ENCODE data around the gene ANTKMT.

The ANTKMT gene

DNA sequence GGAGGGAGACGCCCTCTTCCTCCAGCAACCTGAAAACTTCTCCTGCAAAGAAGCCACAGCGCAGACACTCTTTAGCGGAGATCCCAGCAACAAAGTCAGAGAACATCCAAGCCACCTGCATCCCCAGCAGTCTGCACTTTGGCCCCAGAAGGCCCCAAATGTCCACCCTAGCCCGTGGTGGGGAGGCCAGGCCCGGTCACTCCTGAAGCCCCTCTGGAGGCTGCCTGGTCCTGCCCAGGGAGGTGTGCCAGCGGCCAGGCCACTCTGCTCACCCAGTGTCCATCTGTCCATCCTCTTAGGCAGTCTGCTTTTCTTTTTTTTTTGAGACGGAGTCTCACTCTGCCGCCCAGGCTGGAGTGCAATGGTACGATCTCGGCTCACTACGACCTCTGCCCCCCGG is 11.4 kb downstream of the ANTKMT start:
- TF ChIP-seq FOXP2 (optimal IDR thresholded peaks at IDR 0.05; ENCODE audit: control extremely low read depth, extremely low read length, insufficient read depth) (no peak), EZH2 (IDR thresholded peaks at IDR 0.05) (no peak), POLR2AphosphoS5 (IDR thresholded peaks at IDR 0.05; ENCODE audit: borderline replicate concordance, low read depth, low read length) (no peak)
- Histone ChIP-seq H3K27ac (no peak overlapping the region), H3K9ac (ENCODE audit: insufficient read length) (no peak overlapping the region), H3K9me3 (ENCODE audit: low read depth, low read length) (no peaks in the 10 kb centered on the region), H3K4me3 (no peak overlapping the region), H3K36me3 (ENCODE audit: insufficient read depth, low read length) (no peaks in the 10 kb centered on the region; the same call in 1 of the 2 replicates)
- no peak for DNase-seq (ENCODE audit: low read depth, low spot score)

DNA sequence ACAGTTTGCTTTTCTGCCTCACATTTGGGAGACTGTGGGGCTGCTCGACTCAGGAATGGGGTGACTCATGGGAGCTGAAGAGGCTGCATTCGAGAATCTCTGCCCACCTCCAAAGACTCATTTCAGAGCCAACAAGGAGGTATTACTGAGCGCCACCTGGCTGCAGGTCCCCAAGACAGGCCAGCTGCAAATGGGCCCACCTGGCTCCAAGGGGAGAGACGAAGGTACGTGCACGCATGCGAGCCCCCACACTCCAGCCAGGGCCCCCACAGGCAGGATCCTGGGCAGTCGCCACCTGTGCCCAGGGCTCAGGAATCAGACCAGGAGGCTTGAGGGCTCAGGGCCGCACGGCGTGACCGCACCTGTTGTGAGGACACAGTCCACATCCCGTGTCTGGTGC is 12.0 kb downstream of the ANTKMT start:
- Histone ChIP-seq H3K27ac (no peak overlapping the region), H3K36me3 (ENCODE audit: insufficient read depth, low read length) (no peaks in the 10 kb centered on the region; the same call in 1 of the 2 replicates), H3K9me3 (ENCODE audit: low read depth, low read length) (no peaks in the 10 kb centered on the region), H3K9ac (ENCODE audit: insufficient read length) (no peak overlapping the region), H3K4me3 (no peak overlapping the region)
- DNase-seq (ENCODE audit: low read depth, low spot score): no peak
- TF ChIP-seq EZH2 (IDR thresholded peaks at IDR 0.05) (no peak), POLR2AphosphoS5 (IDR thresholded peaks at IDR 0.05; ENCODE audit: borderline replicate concordance, low read depth, low read length) (no peak), FOXP2 (optimal IDR thresholded peaks at IDR 0.05; ENCODE audit: control extremely low read depth, extremely low read length, insufficient read depth) (no peak)

GRCh38 chr16:733382-734207 is 12.6 kb downstream of the ANTKMT start:
- no peak overlapping the region for H3K9ac ChIP-seq (ENCODE audit: insufficient read length)
- H3K27ac ChIP-seq: no peak overlapping the region
- no peaks in the 10 kb centered on the region; the same call in 1 of the 2 replicates for H3K36me3 ChIP-seq (ENCODE audit: insufficient read depth, low read length)

GRCh38 chr16:734208-734980 is 13.4 kb downstream of the ANTKMT start:
- H3K9me3 ChIP-seq (ENCODE audit: low read depth, low read length): no peaks in the 10 kb centered on the region
- no peak for DNase-seq (ENCODE audit: low read depth, low spot score)
- H3K4me3 ChIP-seq: no peak overlapping the region
- H3K27ac ChIP-seq: no peak overlapping the region
- no peak for TF ChIP-seq POLR2AphosphoS5 (IDR thresholded peaks at IDR 0.05; ENCODE audit: borderline replicate concordance, low read depth, low read length)
- TF ChIP-seq EZH2 (IDR thresholded peaks at IDR 0.05): no peak
- no peak for TF ChIP-seq FOXP2 (optimal IDR thresholded peaks at IDR 0.05; ENCODE audit: control extremely low read depth, extremely low read length, insufficient read depth)
- no peak overlapping the region for H3K9ac ChIP-seq (ENCODE audit: insufficient read length)
- no peaks in the 10 kb centered on the region; the same call in 1 of the 2 replicates for H3K36me3 ChIP-seq (ENCODE audit: insufficient read depth, low read length)

More at GRCh38 chr16:733382-734207, 12.6 kb downstream of the ANTKMT start:
- TF ChIP-seq EZH2 (IDR thresholded peaks at IDR 0.05) (no peak), POLR2AphosphoS5 (IDR thresholded peaks at IDR 0.05; ENCODE audit: borderline replicate concordance, low read depth, low read length) (no peak), FOXP2 (optimal IDR thresholded peaks at IDR 0.05; ENCODE audit: control extremely low read depth, extremely low read length, insufficient read depth) (no peak)
- no peak for DNase-seq (ENCODE audit: low read depth, low spot score)
- no peak overlapping the region for H3K4me3 ChIP-seq
- H3K9me3 ChIP-seq (ENCODE audit: low read depth, low read length): no peaks in the 10 kb centered on the region

DNA sequence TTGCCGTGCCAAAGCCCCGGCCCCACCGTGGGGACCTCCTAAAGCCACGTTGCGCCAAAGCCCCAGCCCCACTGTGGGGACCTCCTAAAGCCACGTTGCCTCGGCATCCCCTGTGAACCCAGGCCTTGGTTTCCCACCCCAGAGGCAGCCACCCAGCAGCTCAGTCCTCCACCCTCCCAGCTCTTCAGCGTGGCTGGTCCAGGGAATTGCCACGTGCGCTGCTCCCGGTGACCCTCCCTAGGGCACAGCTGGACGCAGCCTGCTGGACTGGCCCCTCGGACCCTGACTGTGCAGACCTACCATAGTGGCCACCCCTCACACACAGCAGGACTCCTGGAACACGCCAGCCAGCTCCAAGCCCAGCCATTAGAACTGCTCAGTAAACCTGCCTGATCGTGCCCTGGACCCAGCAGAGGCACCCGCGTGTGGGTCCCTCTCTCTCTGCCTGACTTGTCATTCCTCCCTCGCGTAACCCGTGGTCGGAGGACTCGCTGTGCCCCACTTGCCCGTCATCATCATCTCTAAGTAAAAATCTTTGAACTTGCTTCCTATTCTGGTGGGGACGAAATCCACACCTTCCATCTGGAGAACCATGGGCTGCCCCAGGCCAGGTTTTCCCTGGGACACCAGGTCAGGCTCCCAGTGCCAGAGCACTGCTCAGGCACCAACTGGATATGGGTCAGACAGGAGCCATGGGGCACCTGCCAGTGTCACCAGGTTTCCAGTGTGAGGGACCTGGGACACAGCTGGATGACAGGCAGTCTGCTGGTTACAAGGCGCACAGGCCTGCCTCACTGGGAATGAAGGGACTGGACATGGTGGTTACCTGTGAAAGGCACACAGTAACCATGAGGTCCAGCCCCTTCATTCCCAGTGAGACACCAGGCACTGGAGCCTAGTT is 14.3 kb downstream of the ANTKMT start:
- no peak for TF ChIP-seq EZH2 (IDR thresholded peaks at IDR 0.05)
- no peak for TF ChIP-seq FOXP2 (optimal IDR thresholded peaks at IDR 0.05; ENCODE audit: control extremely low read depth, extremely low read length, insufficient read depth)
- TF ChIP-seq POLR2AphosphoS5 (IDR thresholded peaks at IDR 0.05; ENCODE audit: borderline replicate concordance, low read depth, low read length): no peak
- no peaks in the 10 kb centered on the region for H3K9me3 ChIP-seq (ENCODE audit: low read depth, low read length)
- no peak overlapping the region for H3K4me3 ChIP-seq
- no peak overlapping the region for H3K27ac ChIP-seq
- H3K36me3 ChIP-seq (ENCODE audit: insufficient read depth, low read length): no peaks in the 10 kb centered on the region; the same call in 1 of the 2 replicates
- no peak for DNase-seq (ENCODE audit: low read depth, low spot score)
- H3K9ac ChIP-seq (ENCODE audit: insufficient read length): no peak overlapping the region

GRCh38 chr16:735982-736453 is 15.1 kb downstream of the ANTKMT start:
- DNase-seq (ENCODE audit: low read depth, low spot score): no peak
- no peak overlapping the region for H3K4me3 ChIP-seq
- no peaks in the 10 kb centered on the region; the same call in 1 of the 2 replicates for H3K36me3 ChIP-seq (ENCODE audit: insufficient read depth, low read length)
- no peaks in the 10 kb centered on the region for H3K9me3 ChIP-seq (ENCODE audit: low read depth, low read length)
- no peak overlapping the region for H3K27ac ChIP-seq
- H3K9ac ChIP-seq (ENCODE audit: insufficient read length): no peak overlapping the region
- no peak for TF ChIP-seq FOXP2 (optimal IDR thresholded peaks at IDR 0.05; ENCODE audit: control extremely low read depth, extremely low read length, insufficient read depth)
- no peak for TF ChIP-seq EZH2 (IDR thresholded peaks at IDR 0.05)
- TF ChIP-seq POLR2AphosphoS5 (IDR thresholded peaks at IDR 0.05; ENCODE audit: borderline replicate concordance, low read depth, low read length): no peak

GRCh38 chr16:736936-737481 is 16.1 kb downstream of the ANTKMT start:
- Histone ChIP-seq H3K9me3 (ENCODE audit: low read depth, low read length) (no peaks in the 10 kb centered on the region), H3K27ac (no peak overlapping the region), H3K4me3 (no peak overlapping the region), H3K9ac (ENCODE audit: insufficient read length) (no peak overlapping the region), H3K36me3 (ENCODE audit: insufficient read depth, low read length) (no peaks in the 10 kb centered on the region; the same call in 1 of the 2 replicates)
- no peak for DNase-seq (ENCODE audit: low read depth, low spot score)
- TF ChIP-seq POLR2AphosphoS5 (IDR thresholded peaks at IDR 0.05; ENCODE audit: borderline replicate concordance, low read depth, low read length) (no peak), FOXP2 (optimal IDR thresholded peaks at IDR 0.05; ENCODE audit: control extremely low read depth, extremely low read length, insufficient read depth) (no peak), EZH2 (IDR thresholded peaks at IDR 0.05) (no peak)
